Mammary epithelial cell (primary cell): ENCODE measurements around the gene COG8.

ENCODE experiments used
- EZH2 ChIP-seq: IDR thresholded peaks from 2 replicates; pipeline ENCODE4 v1.6.1; 2012; ENCODE audit warnings: low read length, inconsistent platforms, borderline replicate concordance
- TF ChIP-seq, protein P1 (sequence below), 2 donors: IDR thresholded peaks in 1 of 2; conservative IDR thresholded peaks in 1 of 2; 2 replicates each; pipeline ENCODE4 v1.5.1; 2011 to 2012; ENCODE audit warnings: inconsistent platforms in 2 of 2, low read length in 2 of 2, mild to moderate bottlenecking in 2 of 2, control low read depth in 1 of 2, low read depth in 1 of 2; ENCODE audit not compliant: insufficient read depth in 1 of 2; ENCODE audit errors: extremely low read depth in 1 of 2

DNA sequence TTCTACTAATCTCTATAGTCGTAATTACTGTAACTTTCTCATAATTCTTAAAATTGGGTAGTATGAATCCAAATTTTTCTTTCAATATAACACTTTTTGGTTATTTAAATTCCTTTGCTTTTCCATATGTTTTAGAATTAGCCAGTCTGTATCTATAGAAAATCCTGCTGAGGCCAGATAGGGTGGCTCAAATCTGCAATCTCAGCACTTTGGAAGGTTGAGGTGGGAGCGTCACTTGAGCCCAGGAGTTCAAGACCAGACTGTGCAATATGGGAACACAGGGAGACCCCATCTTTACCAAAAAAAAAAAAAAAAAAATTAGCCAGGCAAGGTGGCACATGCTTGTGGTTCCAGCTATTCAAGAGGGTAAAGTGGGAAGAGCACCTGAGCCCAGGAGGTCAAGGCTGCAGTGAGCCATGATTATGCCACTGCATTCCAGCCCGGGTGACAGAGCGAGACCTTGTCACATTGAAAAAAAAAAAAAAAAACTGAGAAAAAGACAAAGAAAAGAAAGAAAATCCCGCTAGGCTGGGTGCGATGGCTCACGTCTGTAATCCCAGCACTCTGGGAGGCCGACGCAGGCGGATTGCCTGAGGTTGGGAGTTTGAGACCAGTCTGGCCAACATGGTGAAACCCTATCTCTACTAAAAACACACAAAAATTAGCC, 37.2 kb upstream of the COG8 start:
- TF ChIP-seq, protein P1, sequence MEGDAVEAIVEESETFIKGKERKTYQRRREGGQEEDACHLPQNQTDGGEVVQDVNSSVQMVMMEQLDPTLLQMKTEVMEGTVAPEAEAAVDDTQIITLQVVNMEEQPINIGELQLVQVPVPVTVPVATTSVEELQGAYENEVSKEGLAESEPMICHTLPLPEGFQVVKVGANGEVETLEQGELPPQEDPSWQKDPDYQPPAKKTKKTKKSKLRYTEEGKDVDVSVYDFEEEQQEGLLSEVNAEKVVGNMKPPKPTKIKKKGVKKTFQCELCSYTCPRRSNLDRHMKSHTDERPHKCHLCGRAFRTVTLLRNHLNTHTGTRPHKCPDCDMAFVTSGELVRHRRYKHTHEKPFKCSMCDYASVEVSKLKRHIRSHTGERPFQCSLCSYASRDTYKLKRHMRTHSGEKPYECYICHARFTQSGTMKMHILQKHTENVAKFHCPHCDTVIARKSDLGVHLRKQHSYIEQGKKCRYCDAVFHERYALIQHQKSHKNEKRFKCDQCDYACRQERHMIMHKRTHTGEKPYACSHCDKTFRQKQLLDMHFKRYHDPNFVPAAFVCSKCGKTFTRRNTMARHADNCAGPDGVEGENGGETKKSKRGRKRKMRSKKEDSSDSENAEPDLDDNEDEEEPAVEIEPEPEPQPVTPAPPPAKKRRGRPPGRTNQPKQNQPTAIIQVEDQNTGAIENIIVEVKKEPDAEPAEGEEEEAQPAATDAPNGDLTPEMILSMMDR (conservative IDR thresholded peaks at IDR 0.05 in 1 of 2, IDR thresholded peaks at IDR 0.05 in 1 of 2; ENCODE audit: extremely low read depth in 1 of 2, insufficient read depth in 1 of 2, low read depth in 1 of 2, low read length in 2 of 2): no peak
- no peak for TF ChIP-seq EZH2
